HG03135 (cell line): ENCODE measurements around the gene SHISA9.

Experiments
- ATAC-seq: cut with Tn5 transposase; IDR thresholded peaks from one replicate; pipeline ENCODE4 v1.9.1; 2021; ENCODE audit warnings: mild to moderate bottlenecking, moderate library complexity; ENCODE audit not compliant: unreplicated experiment

The SHISA9 gene

GRCh38 chr16:13063457-13063856, 162.1 kb downstream of the SHISA9 start:
- no peak for ATAC-seq

- ATAC-seq, result no peak
These were observed 163.4 kb downstream of the SHISA9 start for GRCh38 chr16:13064821-13065220.

- ATAC-seq, result no peak
These were observed 166.2 kb downstream of the SHISA9 start for GRCh38 chr16:13067648-13068047.

- no peak for ATAC-seq
These were observed 167.7 kb downstream of the SHISA9 start for GRCh38 chr16:13068912-13069583.

- no peak for ATAC-seq
These were observed 168.9 kb downstream of the SHISA9 start for GRCh38 chr16:13070268-13070667.

- no peak for ATAC-seq
These were observed 175.5 kb downstream of the SHISA9 start for GRCh38 chr16:13076878-13077277.

- no peak for ATAC-seq
These were observed 176.4 kb downstream of the SHISA9 start for GRCh38 chr16:13077816-13078215.

GRCh38 chr16:13080531-13080930, 179.1 kb downstream of the SHISA9 start:
- ATAC-seq, result no peak

- ATAC-seq, result no peak
These were observed 180.5 kb downstream of the SHISA9 start for GRCh38 chr16:13081825-13082331.

- no peak for ATAC-seq
These were observed 182.3 kb downstream of the SHISA9 start for GRCh38 chr16:13083681-13084080.

- no peak for ATAC-seq
These were observed 182.9 kb downstream of the SHISA9 start for GRCh38 chr16:13084331-13084730.

- ATAC-seq, result no peak
These were observed 192.3 kb downstream of the SHISA9 start for GRCh38 chr16:13093661-13094060.

GRCh38 chr16:13095061-13095460, 193.7 kb downstream of the SHISA9 start:
- ATAC-seq, result no peak

GRCh38 chr16:13098536-13098935, 197.1 kb downstream of the SHISA9 start:
- no peak for ATAC-seq

- ATAC-seq, result no peak
These were observed 198.4 kb downstream of the SHISA9 start for GRCh38 chr16:13099822-13100221.

GRCh38 chr16:13100970-13101369, 199.6 kb downstream of the SHISA9 start:
- ATAC-seq, result no peak

GRCh38 chr16:13101828-13102227, 200.4 kb downstream of the SHISA9 start:
- no peak for ATAC-seq

- no peak for ATAC-seq
These were observed 201.0 kb downstream of the SHISA9 start for GRCh38 chr16:13102401-13102800.

- no peak for ATAC-seq
These were observed 202.6 kb downstream of the SHISA9 start for GRCh38 chr16:13103831-13104530.

GRCh38 chr16:13104772-13105171, 203.4 kb downstream of the SHISA9 start:
- ATAC-seq, result no peak

GRCh38 chr16:13105427-13105826, 204.0 kb downstream of the SHISA9 start:
- no peak for ATAC-seq

- ATAC-seq, result no peak
These were observed 205.1 kb downstream of the SHISA9 start for GRCh38 chr16:13106464-13106863.
